Measurements from ENCODE around the gene PRKCQ. TPM values are rescaled to one million over a fixed set of nuclear protein-coding genes. Genes with fewer than 3 reads are reported as not detected.

The PRKCQ gene
- total and polyA plus RNA-seq, 2 of the 13 experiments (the other 11 are each of a cell fraction or from before 2014, with no cell fraction given): 0.13 to 0.35 TPM

DNA sequence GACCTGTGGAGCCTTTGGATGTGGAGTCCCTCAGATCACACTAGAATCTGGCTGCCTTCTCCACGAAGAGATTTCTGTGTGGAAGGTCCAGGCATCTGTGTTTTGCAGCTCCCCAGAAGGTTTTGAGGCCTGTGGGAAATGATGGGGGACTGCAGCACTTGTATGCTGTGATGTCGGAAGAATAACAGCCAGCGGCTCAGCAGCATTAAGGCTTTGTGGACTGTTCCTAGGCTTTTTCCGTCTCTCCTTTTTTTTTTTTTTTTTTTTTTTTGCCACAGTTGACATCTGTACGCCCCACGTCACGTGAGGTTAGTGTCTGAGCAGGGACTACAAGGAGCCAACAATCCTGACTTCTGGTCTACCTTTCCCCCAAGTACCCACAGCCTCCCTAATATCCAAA is 196.0 kb downstream of the PRKCQ start:
- POLR2A ChIA-PET: no interaction called here
- ATAC-seq (no peak), DNase-seq (ENCODE audit: low spot score) (no peak), FAIRE-seq (no peak)
- Histone ChIP-seq H3K4me2 (ENCODE audit: low read depth, low read length) (no peak overlapping the region), H3K36me3 (replicated peaks in 1 of 2; ENCODE audit: control insufficient read depth in 1 of 2, insufficient read depth in 2 of 2, low read length in 2 of 2) (no peaks in the 10 kb centered on the region), H2AFZ (ENCODE audit: low read length) (no peak overlapping the region), H3K27ac (ENCODE audit: extremely low read length, insufficient read depth, low read length) (no peak overlapping the region), H3K4me1 (ENCODE audit: insufficient read depth, low read length) (peaks cover 4% of the 10 kb centered on the region; the same call in 1 of the 2 replicates), H3K79me2 (ENCODE audit: insufficient read depth, low read length) (no peaks in the 10 kb centered on the region), H3K9ac (ENCODE audit: insufficient read depth, low read depth, low read length) (no peak overlapping the region), H3K27me3 (ENCODE audit: control insufficient read depth in 1 of 2, insufficient read depth in 2 of 2, low read length in 2 of 2) (peaks cover 1 to 7% of the 10 kb centered on the region in 2 experiments; a peak in 2 of 5 replicates), H3K4me3 (replicated peaks in 1 of 3; ENCODE audit: insufficient read depth in 1 of 3, low read depth in 2 of 3, low read length in 3 of 3) (no peak overlapping the region), H4K20me1 (ENCODE audit: insufficient read depth, low read length) (no peaks in the 10 kb centered on the region), H3K9me3 (ENCODE audit: low read length) (peaks cover 24% of the 10 kb centered on the region)
- TF ChIP-seq CENPX (CRISPR knock-in tag; IDR thresholded peaks at IDR 0.05) (no peak), HOXA9 (CRISPR knock-in tag; IDR thresholded peaks at IDR 0.05; ENCODE audit: borderline replicate concordance) (no peak), ZNF749 (CRISPR knock-in tag; IDR thresholded peaks at IDR 0.05; ENCODE audit: borderline replicate concordance) (no peak), ZNF614 (CRISPR knock-in tag; IDR thresholded peaks at IDR 0.05; ENCODE audit: borderline replicate concordance) (no peak), NR3C1 (CRISPR knock-in tag; IDR thresholded peaks at IDR 0.05) (no peak), AKAP8 (CRISPR knock-in tag; IDR thresholded peaks at IDR 0.05) (no peak)
- TF ChIP-seq, protein P1, sequence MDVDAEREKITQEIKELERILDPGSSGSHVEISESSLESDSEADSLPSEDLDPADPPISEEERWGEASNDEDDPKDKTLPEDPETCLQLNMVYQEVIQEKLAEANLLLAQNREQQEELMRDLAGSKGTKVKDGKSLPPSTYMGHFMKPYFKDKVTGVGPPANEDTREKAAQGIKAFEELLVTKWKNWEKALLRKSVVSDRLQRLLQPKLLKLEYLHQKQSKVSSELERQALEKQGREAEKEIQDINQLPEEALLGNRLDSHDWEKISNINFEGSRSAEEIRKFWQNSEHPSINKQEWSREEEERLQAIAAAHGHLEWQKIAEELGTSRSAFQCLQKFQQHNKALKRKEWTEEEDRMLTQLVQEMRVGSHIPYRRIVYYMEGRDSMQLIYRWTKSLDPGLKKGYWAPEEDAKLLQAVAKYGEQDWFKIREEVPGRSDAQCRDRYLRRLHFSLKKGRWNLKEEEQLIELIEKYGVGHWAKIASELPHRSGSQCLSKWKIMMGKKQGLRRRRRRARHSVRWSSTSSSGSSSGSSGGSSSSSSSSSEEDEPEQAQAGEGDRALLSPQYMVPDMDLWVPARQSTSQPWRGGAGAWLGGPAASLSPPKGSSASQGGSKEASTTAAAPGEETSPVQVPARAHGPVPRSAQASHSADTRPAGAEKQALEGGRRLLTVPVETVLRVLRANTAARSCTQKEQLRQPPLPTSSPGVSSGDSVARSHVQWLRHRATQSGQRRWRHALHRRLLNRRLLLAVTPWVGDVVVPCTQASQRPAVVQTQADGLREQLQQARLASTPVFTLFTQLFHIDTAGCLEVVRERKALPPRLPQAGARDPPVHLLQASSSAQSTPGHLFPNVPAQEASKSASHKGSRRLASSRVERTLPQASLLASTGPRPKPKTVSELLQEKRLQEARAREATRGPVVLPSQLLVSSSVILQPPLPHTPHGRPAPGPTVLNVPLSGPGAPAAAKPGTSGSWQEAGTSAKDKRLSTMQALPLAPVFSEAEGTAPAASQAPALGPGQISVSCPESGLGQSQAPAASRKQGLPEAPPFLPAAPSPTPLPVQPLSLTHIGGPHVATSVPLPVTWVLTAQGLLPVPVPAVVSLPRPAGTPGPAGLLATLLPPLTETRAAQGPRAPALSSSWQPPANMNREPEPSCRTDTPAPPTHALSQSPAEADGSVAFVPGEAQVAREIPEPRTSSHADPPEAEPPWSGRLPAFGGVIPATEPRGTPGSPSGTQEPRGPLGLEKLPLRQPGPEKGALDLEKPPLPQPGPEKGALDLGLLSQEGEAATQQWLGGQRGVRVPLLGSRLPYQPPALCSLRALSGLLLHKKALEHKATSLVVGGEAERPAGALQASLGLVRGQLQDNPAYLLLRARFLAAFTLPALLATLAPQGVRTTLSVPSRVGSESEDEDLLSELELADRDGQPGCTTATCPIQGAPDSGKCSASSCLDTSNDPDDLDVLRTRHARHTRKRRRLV (CRISPR knock-in tag; IDR thresholded peaks at IDR 0.05): no peak
- TF ChIP-seq, protein P2, sequence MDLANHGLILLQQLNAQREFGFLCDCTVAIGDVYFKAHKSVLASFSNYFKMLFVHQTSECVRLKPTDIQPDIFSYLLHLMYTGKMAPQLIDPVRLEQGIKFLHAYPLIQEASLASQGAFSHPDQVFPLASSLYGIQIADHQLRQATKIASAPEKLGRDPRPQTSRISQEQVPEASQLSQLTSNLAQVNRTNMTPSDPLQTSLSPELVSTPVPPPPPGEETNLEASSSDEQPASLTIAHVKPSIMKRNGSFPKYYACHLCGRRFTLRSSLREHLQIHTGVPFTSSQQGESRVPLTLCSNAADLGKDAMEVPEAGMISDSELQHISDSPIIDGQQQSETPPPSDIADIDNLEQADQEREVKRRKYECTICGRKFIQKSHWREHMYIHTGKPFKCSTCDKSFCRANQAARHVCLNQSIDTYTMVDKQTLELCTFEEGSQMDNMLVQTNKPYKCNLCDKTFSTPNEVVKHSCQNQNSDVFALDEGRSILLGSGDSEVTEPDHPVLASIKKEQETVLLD (CRISPR knock-in tag; IDR thresholded peaks at IDR 0.05; ENCODE audit: low read depth): no peak
- TF ChIP-seq, protein P3, sequence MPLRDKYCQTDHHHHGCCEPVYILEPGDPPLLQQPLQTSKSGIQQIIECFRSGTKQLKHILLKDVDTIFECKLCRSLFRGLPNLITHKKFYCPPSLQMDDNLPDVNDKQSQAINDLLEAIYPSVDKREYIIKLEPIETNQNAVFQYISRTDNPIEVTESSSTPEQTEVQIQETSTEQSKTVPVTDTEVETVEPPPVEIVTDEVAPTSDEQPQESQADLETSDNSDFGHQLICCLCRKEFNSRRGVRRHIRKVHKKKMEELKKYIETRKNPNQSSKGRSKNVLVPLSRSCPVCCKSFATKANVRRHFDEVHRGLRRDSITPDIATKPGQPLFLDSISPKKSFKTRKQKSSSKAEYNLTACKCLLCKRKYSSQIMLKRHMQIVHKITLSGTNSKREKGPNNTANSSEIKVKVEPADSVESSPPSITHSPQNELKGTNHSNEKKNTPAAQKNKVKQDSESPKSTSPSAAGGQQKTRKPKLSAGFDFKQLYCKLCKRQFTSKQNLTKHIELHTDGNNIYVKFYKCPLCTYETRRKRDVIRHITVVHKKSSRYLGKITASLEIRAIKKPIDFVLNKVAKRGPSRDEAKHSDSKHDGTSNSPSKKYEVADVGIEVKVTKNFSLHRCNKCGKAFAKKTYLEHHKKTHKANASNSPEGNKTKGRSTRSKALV (CRISPR knock-in tag; IDR thresholded peaks at IDR 0.05): no peak
- CTCF ChIA-PET (ENCODE audit: low intra/inter-chr PET ratio, low total read pairs): no interaction called here
- in situ Hi-C loops (cut with HindIII; ENCODE audit: extremely low pct_ligation_motif_present, low pct_unique_long_range_greater_than_20kb) (no loop called here), intact Hi-C loops (cut with micrococcal nuclease; ENCODE audit: unreplicated experiment) (no loop called here)
- no TSS peak for BruUV-seq (replicated peaks)
- 31% methylated on average over 7 of the region's 7 CpGs for WGBS (ENCODE audit: low lambda C conversion rate)

Data from HepG2 (cell line).